NCI-H82 treated with DMSO at 0.1 percent for 48 hours (cell line): ENCODE results near the gene LRRC4B.
A peak's percentile ranks its signal among the peaks of the same experiment; 100 is the strongest.

Experiments
- DNase-seq: peaks from one replicate; lab custom pipeline; 2025; ENCODE audit not compliant: unreplicated experiment; lab: John Stamatoyannopoulos, UW

LRRC4B gene

DNA sequence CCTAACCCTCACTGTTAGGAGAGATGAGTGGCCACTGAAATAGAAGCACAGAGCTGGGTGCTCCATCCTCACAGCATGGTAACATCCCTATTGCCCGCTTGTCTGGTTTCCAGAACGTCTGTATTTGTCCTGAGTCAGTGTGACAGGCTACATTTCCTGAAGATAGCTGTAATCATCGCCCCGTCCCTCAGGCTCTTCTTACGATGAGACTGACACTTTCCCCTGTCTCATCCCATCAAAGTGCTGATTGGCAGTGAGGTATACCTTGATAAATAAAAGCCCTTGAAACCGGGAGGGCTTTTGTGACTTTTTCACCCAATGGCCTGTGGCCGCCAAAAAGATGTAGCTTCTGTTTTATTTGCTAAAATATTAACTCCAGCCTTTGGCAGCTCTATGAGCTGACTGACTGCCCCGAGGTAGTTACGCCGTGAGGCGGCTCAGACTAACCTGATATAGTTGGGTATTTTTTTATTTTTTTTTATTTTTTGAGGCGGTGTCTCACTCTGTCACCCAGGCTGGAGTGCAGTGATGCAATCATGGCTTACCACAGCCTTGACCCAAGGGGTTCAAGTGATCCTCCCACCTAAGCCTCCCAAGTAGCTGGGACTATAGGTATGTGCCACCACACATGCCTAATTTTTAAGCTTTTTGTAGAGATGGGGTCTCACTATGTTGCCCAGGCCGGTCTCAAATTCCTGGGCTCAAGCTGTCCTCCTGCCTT is 5.7 kb upstream of the LRRC4B start:
- no peak for DNase-seq

- DNase-seq = no peak
These were observed 2.8 kb upstream of the LRRC4B start for GRCh38 chr19:50570997-50571396.

DNA sequence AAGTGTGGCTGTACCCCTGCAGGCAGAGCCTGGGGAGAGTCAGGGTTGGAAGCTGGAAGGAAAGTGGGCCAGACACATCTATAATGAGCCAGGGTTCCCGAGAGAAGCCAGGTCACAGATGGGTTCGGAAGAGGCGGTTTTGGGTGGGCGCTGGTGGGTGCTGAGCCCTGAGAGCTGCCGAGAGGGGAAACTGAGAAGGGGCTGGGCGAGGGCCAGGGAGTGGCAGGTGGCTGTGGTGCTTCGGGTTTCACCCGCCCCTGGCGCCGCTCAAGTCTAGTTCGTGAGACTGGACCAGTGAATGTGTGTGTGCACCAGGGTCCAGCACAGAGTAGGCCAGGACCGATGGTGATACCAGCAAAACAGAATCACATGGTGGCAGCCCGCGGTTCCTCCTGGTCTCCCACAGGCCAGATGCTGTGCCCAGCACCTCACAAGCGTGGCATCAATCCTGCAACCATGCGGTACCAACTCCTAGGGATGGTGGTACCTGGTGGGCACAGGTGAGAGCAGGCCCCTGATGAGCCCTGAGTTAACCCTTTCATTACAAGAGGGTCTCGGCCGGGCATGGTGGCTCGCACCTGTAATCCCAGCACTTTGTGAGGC is 1.8 kb upstream of the LRRC4B start:
- no peak for DNase-seq

- no peak for DNase-seq
These were observed 778 bp upstream of the LRRC4B start for GRCh38 chr19:50568728-50569698.

DNA sequence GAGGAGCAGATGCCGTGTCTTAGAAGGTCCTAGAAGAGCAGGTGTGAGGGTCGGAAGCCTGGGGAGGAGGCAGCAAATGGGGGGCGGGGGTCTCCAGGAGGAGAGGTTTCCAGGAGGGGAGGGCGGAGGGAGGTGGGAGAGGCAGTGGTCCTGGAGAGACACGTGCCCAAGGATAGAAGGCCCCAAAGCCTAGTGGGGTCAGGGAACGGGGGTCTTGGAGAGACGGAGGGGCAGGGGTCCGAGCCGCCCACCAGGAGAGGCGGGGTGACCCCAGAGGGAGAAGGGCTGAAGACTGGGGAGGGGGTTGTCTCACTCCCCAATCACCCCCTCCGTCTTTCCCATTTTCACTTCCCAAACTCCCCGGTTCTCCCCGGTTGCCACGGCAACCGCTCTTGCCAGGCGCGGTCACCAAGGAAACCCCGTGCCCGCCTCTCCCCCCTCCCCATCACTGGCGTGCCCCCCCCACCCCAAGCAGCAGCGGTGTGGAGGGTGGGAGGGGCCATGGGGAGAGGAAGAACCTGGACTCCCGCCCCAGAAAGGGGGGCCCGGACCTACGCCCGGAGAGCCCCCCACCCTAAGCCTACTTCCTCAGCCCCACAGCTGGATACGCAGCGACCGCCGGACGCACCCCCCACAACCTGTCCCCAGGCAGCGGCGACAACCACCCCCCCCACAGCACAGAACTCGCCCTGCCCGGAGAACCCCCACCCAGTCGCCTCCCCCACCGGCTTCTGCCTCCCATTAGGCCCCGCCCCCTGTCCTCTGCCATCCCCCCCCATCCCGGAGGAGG is 988 bp downstream of the LRRC4B start:
- no peak for DNase-seq

- DNase-seq = no peak
These were observed 2.0 kb downstream of the LRRC4B start for GRCh38 chr19:50565984-50566903.

DNA sequence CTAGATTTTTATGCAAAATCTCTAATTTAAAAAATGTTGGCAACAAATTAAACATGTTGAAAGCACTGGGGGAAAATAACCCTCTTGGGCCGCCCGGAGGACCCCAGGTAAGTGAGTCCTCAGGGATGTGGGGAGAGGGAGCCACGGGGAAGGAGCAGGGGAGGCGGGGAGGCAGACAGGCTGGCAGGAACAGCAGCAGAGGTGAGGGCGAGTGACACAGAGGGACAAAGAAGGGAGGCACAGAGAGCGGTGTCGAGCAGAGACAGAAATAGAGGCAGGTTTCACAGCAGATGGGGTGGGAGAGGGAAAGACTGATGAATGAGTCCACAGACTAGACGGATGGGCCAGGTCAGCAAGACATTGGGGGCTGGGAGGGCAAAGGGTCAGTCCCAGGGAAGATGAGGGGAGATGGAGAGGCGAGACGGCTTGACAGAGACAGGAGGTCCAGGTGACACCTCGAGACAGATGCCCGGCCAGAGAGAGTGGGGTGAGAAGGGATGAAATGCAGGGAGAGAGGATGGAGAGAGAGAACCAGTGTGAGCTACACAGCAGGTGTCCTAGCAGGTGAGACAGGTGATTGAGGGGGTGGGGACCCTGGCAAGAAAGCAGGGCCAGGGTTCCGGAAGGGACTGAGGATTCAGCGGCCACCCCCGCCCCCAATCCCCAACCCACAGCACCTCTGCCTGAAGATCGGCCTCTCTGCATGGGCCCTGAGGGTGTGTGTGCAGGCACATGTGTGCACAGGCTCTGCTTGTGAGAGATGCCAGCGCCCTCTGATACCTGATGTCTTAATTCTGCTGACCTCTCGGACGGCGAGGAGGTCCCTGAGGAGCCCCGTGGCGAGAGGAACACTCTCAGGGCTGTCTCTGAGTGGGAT is 3.8 kb downstream of the LRRC4B start:
- DNase-seq = no peak

DNA sequence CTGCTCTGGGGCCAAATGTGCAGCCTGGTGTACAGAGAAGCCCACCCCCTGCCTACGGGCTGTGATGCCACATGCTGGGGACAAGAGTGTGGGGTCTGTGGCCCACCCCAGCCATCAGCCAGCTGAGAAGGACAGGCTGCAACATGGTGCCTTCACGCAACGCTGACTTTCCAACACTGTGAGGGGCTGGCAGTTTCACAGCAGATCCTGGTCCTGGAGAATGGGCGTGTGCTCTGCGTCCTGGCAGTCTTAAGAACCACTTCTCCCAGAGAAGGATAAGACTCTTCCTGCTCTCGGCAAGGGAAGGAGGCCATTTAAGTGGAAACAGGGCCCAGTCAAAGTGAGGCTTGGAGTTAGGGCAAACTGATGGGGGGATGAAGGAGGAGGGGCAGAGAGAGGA is 4.6 kb downstream of the LRRC4B start:
- no peak for DNase-seq

- no peak for DNase-seq
These were observed 5.2 kb downstream of the LRRC4B start for GRCh38 chr19:50562996-50563395.

DNA sequence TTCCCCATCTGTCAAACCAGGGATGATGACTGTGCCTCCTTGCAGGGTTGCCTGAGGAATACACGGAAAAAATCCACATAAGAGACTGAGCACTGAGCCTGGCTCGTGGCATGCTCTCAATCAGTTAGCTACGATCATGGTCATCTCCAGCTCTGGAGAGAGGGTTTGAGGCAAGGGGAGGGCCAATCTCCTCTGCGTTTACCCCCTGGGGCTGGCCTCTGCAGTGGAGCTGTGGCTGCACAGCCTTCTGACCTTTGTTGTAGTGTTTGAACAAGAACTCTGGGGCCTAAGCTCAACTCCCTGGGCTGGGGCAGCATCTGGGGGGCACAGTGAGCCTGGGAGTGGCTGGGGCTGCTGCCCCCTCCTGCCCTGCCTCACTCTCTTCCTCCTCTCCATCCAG is 5.9 kb downstream of the LRRC4B start:
- DNase-seq = no peak

DNA sequence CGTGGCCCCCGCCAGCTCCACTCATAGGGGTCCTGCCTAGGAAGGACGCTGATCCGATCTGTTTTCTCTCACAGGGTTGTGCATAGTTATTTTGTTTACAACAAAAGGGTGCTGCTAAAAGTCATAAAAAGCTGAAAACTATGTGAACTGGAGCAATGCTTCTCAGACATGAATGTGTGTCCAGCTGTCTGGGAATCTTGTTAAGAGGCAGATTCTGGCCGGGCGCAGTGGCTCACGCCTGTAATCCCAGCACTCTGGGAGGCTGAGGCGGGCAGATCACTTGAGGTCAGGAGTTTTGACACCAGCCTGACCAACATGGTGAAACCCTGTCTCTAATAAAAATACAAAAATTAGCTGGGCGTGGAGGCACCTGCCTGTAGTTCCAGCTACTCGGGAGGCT is 8.6 kb downstream of the LRRC4B start:
- no peak for DNase-seq

DNA sequence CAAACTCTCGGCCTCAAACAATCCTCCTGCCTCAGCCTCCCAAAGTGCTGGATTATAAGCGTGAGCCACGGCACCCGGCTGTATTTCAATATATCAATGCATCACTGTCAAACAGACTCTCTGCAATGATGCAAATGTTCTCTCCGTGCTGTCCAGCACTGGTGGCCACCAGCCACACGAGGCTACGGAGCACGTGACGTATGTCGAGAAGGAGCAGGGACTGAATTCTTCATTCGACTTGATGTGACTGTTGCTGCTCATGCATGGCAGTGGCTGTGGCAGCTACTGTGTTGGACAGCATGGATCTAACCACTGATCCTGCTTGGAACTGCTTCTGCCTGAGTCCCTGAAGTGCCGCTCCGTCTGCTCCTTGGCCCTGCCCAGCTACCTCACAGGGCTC is 9.8 kb downstream of the LRRC4B start:
- no peak for DNase-seq

- no peak for DNase-seq
These were observed 10.2 kb downstream of the LRRC4B start for GRCh38 chr19:50558039-50558438.

DNA sequence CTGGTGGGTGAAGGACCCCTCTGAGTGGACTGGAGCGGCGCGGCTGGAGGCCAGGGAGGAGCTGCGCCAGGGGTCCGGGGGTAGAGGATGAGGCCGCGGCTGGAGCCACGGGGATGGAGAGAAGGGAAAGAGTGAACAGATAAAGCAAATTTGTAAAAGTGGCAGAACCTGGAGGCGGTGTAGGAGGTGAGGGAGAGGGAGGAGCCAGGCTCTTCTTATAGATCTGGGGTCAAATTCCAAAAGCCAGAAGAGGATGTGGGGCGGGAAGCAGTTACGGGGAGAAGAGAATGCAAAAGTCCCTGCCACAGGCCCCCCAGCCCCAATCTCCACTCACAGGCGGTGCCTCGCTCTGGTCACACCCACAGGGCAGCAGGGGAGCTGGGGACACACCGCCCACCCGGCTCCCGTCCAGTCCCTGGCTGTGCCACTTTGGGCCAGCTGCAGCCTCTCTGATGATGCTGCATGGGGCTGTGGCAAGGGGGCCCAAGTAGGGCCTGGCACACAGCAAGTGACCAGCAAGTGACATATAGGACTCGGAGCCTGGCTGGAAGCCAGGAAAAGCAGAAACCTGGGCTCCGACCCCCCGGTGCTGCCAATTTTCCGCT is 11.1 kb downstream of the LRRC4B start:
- DNase-seq = no peak

DNA sequence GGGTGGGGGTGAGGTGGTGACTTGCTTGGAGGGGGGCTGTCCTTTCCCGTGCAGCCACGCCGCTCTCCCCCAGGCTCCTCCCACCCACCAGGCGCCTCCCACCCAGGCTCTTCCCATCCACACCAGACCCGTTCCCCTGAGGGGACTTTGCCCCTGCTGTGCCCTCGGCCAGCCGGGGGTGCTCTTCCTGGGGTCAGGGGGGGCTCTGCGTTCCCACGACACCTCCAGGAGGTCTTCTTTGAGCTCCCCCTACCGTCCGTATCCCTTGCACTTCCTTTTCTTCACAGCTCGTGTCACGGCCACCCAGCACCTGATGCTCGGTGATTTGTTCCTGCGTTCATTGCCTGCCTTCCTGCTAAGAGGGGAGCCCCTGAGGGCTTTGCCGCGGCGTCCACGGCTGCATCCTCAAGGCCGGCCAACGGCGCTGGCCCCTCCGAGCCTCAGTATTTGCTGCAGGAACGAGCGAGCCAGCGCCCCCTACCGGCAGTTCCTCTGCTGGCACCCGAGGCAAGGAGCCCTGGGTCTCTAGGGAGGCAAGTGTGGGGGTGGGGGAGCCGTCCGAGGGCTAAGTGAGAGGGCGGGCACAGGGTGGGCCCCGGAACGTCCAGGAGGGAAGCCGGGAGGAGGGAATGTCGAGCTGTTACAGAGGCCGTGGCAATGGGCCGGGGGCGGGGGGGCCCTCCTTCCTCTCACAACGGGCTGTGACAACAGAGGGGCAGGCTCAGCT is 11.8 kb downstream of the LRRC4B start:
- DNase-seq = peak; percentile 10

DNA sequence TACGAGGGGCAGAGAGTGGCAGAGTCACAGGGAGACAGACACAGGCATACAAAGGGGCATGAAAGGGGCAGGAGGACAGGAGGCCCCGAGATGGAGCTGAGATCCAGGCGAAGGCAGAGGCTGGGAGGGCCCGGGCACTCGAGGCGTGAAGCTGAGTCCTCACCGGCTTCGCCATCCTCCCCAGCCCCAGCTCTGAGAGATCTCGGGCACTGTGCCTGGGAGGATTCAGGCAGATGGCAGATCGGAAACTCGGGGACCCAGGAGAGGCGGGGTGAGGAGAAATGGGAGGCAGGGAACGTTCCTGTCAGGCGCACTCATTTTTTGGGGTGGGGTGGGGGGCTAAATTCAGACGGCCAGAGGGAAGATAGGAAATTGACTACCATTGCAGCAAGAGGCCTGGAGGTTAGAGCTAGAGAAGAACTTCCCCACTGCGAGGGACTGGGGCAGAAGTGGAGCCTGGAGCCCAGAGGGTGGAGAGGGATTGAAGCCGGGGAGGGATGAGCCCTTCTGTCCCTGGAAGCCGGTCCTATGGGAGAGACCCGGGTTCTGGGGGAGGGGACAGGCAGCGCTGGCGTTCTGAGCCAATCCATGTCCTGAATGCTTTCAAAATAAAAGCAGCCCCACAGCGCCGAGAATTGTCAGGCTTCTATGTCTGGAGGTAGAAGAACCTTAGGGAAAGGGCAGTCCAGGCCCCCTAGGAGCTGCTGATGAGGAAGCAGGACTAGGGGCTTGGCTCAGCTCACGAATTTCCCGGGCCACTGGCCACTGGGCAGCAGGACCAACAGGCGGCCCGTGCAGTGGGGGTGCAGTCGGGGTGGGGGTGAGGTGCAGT is 12.6 kb downstream of the LRRC4B start:
- DNase-seq = no peak

DNA sequence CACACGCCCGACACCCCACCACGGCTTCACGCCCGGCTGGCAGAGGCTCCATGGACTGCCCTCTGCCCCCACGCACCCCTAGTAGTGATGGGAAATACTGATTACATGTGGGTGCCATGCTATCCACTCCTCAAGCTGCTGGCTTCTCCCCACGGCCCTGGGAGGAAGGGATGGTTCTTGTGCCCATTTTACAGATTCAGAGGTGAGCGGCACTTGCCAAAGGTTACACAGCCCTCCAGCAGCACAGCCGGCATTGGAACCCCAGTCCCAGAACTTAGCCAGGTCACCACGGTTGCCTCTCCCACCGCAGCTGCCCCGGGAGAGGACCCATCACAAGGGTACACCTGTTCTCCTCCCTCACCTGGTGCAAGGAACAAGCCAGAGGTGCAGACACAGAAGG is 13.2 kb downstream of the LRRC4B start:
- no peak for DNase-seq
